ENCODE data around the gene KATNIP. TPM values are rescaled to one million over a fixed set of nuclear protein-coding genes. Genes with fewer than 3 reads are reported as not detected.

The KATNIP gene
- total and polyA plus RNA-seq, 2 donors (not counting 1 experiment from before 2014, with no cell fraction given): 11.4 to 22.8 TPM

DNA sequence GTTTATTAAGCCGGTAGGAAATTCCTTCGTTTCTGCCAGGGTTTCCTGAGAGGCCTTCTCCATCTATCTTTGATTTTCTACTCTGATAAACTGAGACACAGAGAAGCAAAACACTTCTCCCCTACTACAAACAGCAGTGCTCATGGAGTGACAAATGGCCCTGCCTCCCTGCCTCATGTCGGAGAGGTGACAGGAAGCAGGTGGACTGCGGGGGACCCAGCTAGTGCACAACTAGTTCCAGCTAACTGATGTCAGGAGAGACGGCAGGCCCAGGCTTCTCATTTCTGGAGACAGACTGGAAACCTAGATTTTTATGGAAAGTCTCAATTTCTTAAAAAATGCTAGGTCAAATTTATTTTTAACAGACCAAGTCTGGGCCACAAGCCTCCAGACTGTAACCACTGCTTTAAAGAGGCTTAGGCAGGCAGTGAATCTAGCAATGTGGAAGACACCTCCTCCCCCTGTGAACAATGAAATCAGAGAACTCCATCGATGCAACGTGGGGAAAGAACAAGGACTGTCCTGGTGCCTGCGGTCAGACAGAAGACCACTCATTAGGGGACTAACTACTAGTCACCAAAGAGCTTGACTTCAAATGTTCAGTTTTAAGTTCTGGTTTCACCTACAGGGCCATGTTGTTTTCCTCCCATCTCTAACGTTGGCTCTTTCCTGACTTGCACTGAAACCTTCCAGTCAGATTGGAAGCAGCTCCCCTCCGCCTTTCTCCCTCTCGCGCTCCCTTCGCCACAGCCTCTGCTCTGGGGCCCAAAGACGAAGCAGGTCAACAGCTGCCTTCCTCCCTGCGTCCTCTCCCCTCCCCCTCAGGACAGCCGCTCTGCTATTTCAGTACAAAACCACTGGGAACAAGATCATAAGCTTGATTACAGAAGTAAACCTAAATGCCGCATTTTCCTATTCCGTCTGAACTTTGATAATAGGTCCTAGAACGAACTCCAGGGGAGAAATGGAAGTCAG is 17.8 kb upstream of the KATNIP start:
- H4K20me1 ChIP-seq (ENCODE audit: control insufficient read depth, extremely low read depth, insufficient read depth, low read length): no peaks in the 10 kb centered on the region
- no peaks in the 10 kb centered on the region for H3K79me2 ChIP-seq (ENCODE audit: control insufficient read depth, insufficient read depth, low read length)
- no peak for DNase-seq (ENCODE audit: low read depth in 2 of 2)

DNA sequence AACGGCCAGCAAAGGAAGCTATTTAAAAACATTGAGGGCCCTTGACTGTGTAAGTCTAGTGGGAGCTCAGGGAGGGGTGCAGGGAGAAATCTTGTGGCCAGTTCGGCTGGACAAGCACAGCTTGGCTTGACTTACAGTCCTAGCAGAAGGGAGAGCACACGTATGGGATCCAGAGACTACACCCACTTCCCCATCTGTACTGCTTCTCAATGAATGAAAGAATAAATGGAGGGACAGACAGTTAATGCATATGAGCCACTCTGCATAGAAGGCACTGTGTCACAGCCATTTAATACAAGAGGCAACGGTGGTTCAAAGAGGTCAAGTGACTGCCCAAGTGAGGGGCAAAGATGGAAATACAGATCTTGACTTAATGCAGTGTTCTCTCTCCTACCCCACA is 15.7 kb upstream of the KATNIP start:
- Histone ChIP-seq H3K4me3 (replicated peaks in 1 of 4; ENCODE audit: control extremely low read depth in 1 of 4, insufficient read depth in 1 of 4, low read depth in 3 of 4, low read length in 4 of 4) (no peak overlapping the region), H3K9me3 (ENCODE audit: control insufficient read depth, insufficient read depth, low read depth, low read length) (no peaks in the 10 kb centered on the region), H3K36me3 (ENCODE audit: control insufficient read depth, insufficient read depth, low read length) (peaks cover 34% of the 10 kb centered on the region), H3K79me2 (ENCODE audit: control insufficient read depth, insufficient read depth, low read length) (no peaks in the 10 kb centered on the region), H3K27me3 (ENCODE audit: control insufficient read depth, insufficient read depth, low read length) (no peaks in the 10 kb centered on the region), H2AFZ (ENCODE audit: low read length) (no peak overlapping the region), H3K4me2 (ENCODE audit: extremely low read depth, insufficient read depth, low read length) (no peak overlapping the region), H3K4me1 (ENCODE audit: control insufficient read depth, extremely low read depth, insufficient read depth, low read length) (peaks cover 4% of the 10 kb centered on the region), H3K27ac (ENCODE audit: insufficient read depth, low read length) (no peak overlapping the region), H3K9ac (ENCODE audit: insufficient read depth, low read length) (no peak overlapping the region), H4K20me1 (ENCODE audit: control insufficient read depth, extremely low read depth, insufficient read depth, low read length) (no peaks in the 10 kb centered on the region)
- TF ChIP-seq, protein P1, sequence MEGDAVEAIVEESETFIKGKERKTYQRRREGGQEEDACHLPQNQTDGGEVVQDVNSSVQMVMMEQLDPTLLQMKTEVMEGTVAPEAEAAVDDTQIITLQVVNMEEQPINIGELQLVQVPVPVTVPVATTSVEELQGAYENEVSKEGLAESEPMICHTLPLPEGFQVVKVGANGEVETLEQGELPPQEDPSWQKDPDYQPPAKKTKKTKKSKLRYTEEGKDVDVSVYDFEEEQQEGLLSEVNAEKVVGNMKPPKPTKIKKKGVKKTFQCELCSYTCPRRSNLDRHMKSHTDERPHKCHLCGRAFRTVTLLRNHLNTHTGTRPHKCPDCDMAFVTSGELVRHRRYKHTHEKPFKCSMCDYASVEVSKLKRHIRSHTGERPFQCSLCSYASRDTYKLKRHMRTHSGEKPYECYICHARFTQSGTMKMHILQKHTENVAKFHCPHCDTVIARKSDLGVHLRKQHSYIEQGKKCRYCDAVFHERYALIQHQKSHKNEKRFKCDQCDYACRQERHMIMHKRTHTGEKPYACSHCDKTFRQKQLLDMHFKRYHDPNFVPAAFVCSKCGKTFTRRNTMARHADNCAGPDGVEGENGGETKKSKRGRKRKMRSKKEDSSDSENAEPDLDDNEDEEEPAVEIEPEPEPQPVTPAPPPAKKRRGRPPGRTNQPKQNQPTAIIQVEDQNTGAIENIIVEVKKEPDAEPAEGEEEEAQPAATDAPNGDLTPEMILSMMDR (conservative IDR thresholded peaks at IDR 0.05 in 1 of 2, IDR thresholded peaks at IDR 0.05 in 1 of 2; ENCODE audit: low read depth in 1 of 2, low read length in 2 of 2): no peak
- TF ChIP-seq EZH2 (IDR thresholded peaks at IDR 0.05; ENCODE audit: low read length, missing control alignments): no peak
- DNase-seq (ENCODE audit: low read depth in 2 of 2): no peak

More for the DNA sequence above, 17.8 kb upstream of the KATNIP start:
- Histone ChIP-seq H3K9me3 (ENCODE audit: control insufficient read depth, insufficient read depth, low read depth, low read length) (no peaks in the 10 kb centered on the region), H3K27me3 (ENCODE audit: control insufficient read depth, insufficient read depth, low read length) (no peaks in the 10 kb centered on the region), H3K4me3 (replicated peaks in 1 of 4; ENCODE audit: control extremely low read depth in 1 of 4, insufficient read depth in 1 of 4, low read depth in 3 of 4, low read length in 4 of 4) (no peak overlapping the region), H3K4me2 (ENCODE audit: extremely low read depth, insufficient read depth, low read length) (no peak overlapping the region), H3K27ac (ENCODE audit: insufficient read depth, low read length) (no peak overlapping the region), H3K4me1 (ENCODE audit: control insufficient read depth, extremely low read depth, insufficient read depth, low read length) (peaks cover 4% of the 10 kb centered on the region), H3K36me3 (ENCODE audit: control insufficient read depth, insufficient read depth, low read length) (peaks cover 23% of the 10 kb centered on the region), H2AFZ (ENCODE audit: low read length) (no peak overlapping the region), H3K9ac (ENCODE audit: insufficient read depth, low read length) (no peak overlapping the region)
- no peak for TF ChIP-seq EZH2 (IDR thresholded peaks at IDR 0.05; ENCODE audit: low read length, missing control alignments)
- TF ChIP-seq, protein P1 (conservative IDR thresholded peaks at IDR 0.05 in 1 of 2, IDR thresholded peaks at IDR 0.05 in 1 of 2; ENCODE audit: low read depth in 1 of 2, low read length in 2 of 2): no peak

DNA sequence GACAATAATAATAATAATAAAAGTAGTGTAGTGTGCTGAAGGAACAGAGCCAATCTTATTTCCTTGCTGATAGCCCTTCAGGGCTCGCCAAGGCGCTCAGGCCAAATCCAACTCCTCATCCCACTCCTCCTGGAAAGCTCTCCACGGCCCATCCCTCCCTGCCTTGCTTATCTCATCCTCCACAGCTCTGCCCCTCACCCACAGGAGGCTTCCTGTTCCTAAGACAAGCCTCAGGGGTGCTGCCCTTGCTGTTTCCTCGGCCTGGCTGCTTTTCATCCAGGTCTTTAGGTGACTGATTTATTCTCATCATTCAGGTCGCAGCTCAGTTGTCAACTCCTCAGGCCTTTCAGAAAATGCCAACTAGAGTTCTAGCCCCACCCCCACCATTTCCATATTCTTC is 11.4 kb upstream of the KATNIP start:
- no peaks in the 10 kb centered on the region for H3K4me1 ChIP-seq (ENCODE audit: control insufficient read depth, extremely low read depth, insufficient read depth, low read length)

More for the DNA sequence above, 11.4 kb upstream of the KATNIP start:
- no peak overlapping the region for H3K27ac ChIP-seq (ENCODE audit: insufficient read depth, low read length)
- no peak overlapping the region for H2AFZ ChIP-seq (ENCODE audit: low read length)
- H3K27me3 ChIP-seq (ENCODE audit: control insufficient read depth, insufficient read depth, low read length): no peaks in the 10 kb centered on the region
- H4K20me1 ChIP-seq (ENCODE audit: control insufficient read depth, extremely low read depth, insufficient read depth, low read length): no peaks in the 10 kb centered on the region
- no peak overlapping the region for H3K4me2 ChIP-seq (ENCODE audit: extremely low read depth, insufficient read depth, low read length)
- peaks cover 35% of the 10 kb centered on the region for H3K36me3 ChIP-seq (ENCODE audit: control insufficient read depth, insufficient read depth, low read length)
- H3K79me2 ChIP-seq (ENCODE audit: control insufficient read depth, insufficient read depth, low read length): no peaks in the 10 kb centered on the region
- H3K4me3 ChIP-seq (replicated peaks in 1 of 4; ENCODE audit: control extremely low read depth in 1 of 4, insufficient read depth in 1 of 4, low read depth in 3 of 4, low read length in 4 of 4): no peak overlapping the region
- H3K9ac ChIP-seq (ENCODE audit: insufficient read depth, low read length): no peak overlapping the region
- H3K9me3 ChIP-seq (ENCODE audit: control insufficient read depth, insufficient read depth, low read depth, low read length): no peaks in the 10 kb centered on the region
- TF ChIP-seq, protein P1 (conservative IDR thresholded peaks at IDR 0.05 in 1 of 2, IDR thresholded peaks at IDR 0.05 in 1 of 2; ENCODE audit: low read depth in 1 of 2, low read length in 2 of 2): no peak
- no peak for TF ChIP-seq EZH2 (IDR thresholded peaks at IDR 0.05; ENCODE audit: low read length, missing control alignments)
- DNase-seq (ENCODE audit: low read depth in 2 of 2): no peak

Measured in fibroblast of lung (primary cell).